HepG2 (cell line): ENCODE data around the gene PTGES. TPM values are rescaled to one million over a fixed set of nuclear protein-coding genes. Genes with fewer than 3 reads are reported as not detected.

ENCODE experiments used
- ARID5B ChIP-seq: IDR thresholded peaks from 2 replicates; pipeline ENCODE4 v1.4.0; 2020; ENCODE audit warnings: mild to moderate bottlenecking, missing genetic modification reagents
- ATF3 ChIP-seq: sonication (generic); formaldehyde crosslinking; IDR thresholded peaks from 2 replicates; pipeline ENCODE4 v1.4.0; 2020; ENCODE audit warnings: missing genetic modification reagents
- ATF4 ChIP-seq, 2 experiments: fragments of 450-650 bp in 1 of 2; sonication (generic) in 1 of 2; formaldehyde crosslinking; IDR thresholded peaks; 2 replicates each; pipeline versions ENCODE4 v1.5.0 to v1.8.0; 2020 to 2022; ENCODE audit warnings: mild to moderate bottlenecking in 1 of 2, missing genetic modification reagents in 1 of 2
- FOSL2 ChIP-seq: sonication (generic); formaldehyde crosslinking; IDR thresholded peaks from 2 replicates; pipeline ENCODE4 v1.4.0; 2020; ENCODE audit warnings: missing genetic modification reagents
- FOXA1 ChIP-seq, 2 experiments: fragments of 450-650 bp in 1 of 2; sonication (generic) in 1 of 2; formaldehyde crosslinking in 1 of 2; IDR thresholded peaks; 2 replicates each; pipeline versions ENCODE4 v1.4.0 to v1.6.1; 2016 to 2020; ENCODE audit warnings: missing genetic modification reagents in 1 of 2
- FOXA3 ChIP-seq: IDR thresholded peaks from 2 replicates; pipeline ENCODE4 v1.6.1; 2016; ENCODE audit warnings: missing genetic modification reagents, missing compliant biosample characterization
- FOXO1 ChIP-seq: sonication (generic); formaldehyde crosslinking; IDR thresholded peaks from 2 replicates; pipeline ENCODE4 v1.4.0; 2020; ENCODE audit warnings: missing genetic modification reagents
- FOXP1 ChIP-seq, 2 experiments: fragments of 450-650 bp in 1 of 2; IDR thresholded peaks; 2 replicates each; pipeline ENCODE4 v1.6.1; 2017 to 2018; ENCODE audit warnings: antibody characterized with exemption in 1 of 2
- IRF2 ChIP-seq: IDR thresholded peaks from 2 replicates; pipeline ENCODE4 v1.6.1; 2018; ENCODE audit warnings: missing genetic modification reagents, missing compliant biosample characterization
- NR2F1 ChIP-seq, 2 experiments: fragments of 450-650 bp in 1 of 2; formaldehyde crosslinking in 1 of 2; IDR thresholded peaks; 2 replicates each; pipeline versions ENCODE4 v1.5.0 to v1.6.1; 2016 to 2020; ENCODE audit warnings: mild to moderate bottlenecking in 1 of 2, missing compliant biosample characterization in 1 of 2, missing genetic modification reagents in 1 of 2, moderate library complexity in 1 of 2
- PHF21A ChIP-seq: sonication (generic); formaldehyde crosslinking; IDR thresholded peaks from 2 replicates; pipeline ENCODE4 v1.5.0; 2020; ENCODE audit warnings: mild to moderate bottlenecking, missing genetic modification reagents
- RARA ChIP-seq: IDR thresholded peaks from 2 replicates; pipeline ENCODE4 v1.6.1; 2016; ENCODE audit warnings: missing genetic modification reagents, missing compliant biosample characterization
- RFX3 ChIP-seq: IDR thresholded peaks from 2 replicates; pipeline ENCODE4 v1.6.1; 2016; ENCODE audit warnings: missing biosample characterization, missing genetic modification reagents
- RXRB ChIP-seq: IDR thresholded peaks from 2 replicates; pipeline ENCODE4 v1.6.1; 2016; ENCODE audit warnings: borderline replicate concordance, missing genetic modification reagents, missing compliant biosample characterization
- SOX13 ChIP-seq, 3 experiments: fragments of 450-650 bp in 1 of 3; sonication (generic) in 1 of 3; formaldehyde crosslinking in 1 of 3; IDR thresholded peaks in 2 of 3; conservative IDR thresholded peaks in 1 of 3; 2 replicates each; pipeline versions ENCODE4 v1.5.0 to v1.6.1; 2016 to 2020; ENCODE audit warnings: antibody characterized with exemption in 1 of 3, mild to moderate bottlenecking in 1 of 3, missing compliant biosample characterization in 1 of 3, missing genetic modification reagents in 1 of 3, moderate library complexity in 1 of 3
- U2AF1 ChIP-seq: fragments of 200-400 bp; formaldehyde crosslinking; optimal IDR thresholded peaks from 2 replicates; pipeline ENCODE3; 2017; ENCODE audit warnings: mild to moderate bottlenecking, low read depth, low read length
- ZFX ChIP-seq: sonication (generic); formaldehyde crosslinking; IDR thresholded peaks from 2 replicates; pipeline ENCODE4 v1.4.0; 2020; ENCODE audit warnings: mild to moderate bottlenecking, low read depth, missing genetic modification reagents, moderate library complexity
- ZGPAT ChIP-seq: IDR thresholded peaks from 2 replicates; pipeline ENCODE4 v1.6.1; 2016; ENCODE audit warnings: mild to moderate bottlenecking
- ZNF282 ChIP-seq: fragments of 450-650 bp; IDR thresholded peaks from 2 replicates; pipeline ENCODE4 v1.6.1; 2018; ENCODE audit not compliant: partially characterized antibody
- ZNF350 ChIP-seq: sonication (generic); formaldehyde crosslinking; IDR thresholded peaks from 2 replicates; pipeline ENCODE4 v1.4.0; 2020; ENCODE audit warnings: mild to moderate bottlenecking, low read depth, missing genetic modification reagents, borderline replicate concordance
- ZNF550 ChIP-seq: sonication (generic); formaldehyde crosslinking; IDR thresholded peaks from 2 replicates; pipeline ENCODE4 v1.4.0; 2020; ENCODE audit warnings: mild to moderate bottlenecking, missing genetic modification reagents, borderline replicate concordance
- polyA plus RNA-seq, 8 experiments: library from polyadenylated mRNA; depleted of rRNA in 3 of 8; stranded (reverse) in 7 of 8; unstranded in 1 of 8; fragments of >200 nt; fragmentation: Illumina TruSeq in 4 of 8; extraction: Trizol in 4 of 8; gene quantifications; 2 replicates each; pipeline versions ENCODE4 v1.2.1 to v1.2.3, GENCODE V29; 2011 to 2016; ENCODE audit warnings: low read depth in 4 of 8, missing spikeins in 1 of 8, mixed read lengths in 1 of 8; ENCODE audit not compliant: insufficient read depth in 1 of 8
- total RNA-seq, 5 experiments: library from RNA; depleted of rRNA; stranded (reverse); fragments of >200 nt; fragmentation: Illumina TruSeq; extraction: Trizol; gene quantifications; 2 replicates each; pipeline ENCODE4 v1.2.3, GENCODE V29; 2016; ENCODE audit warnings: low read depth in 1 of 5

PTGES gene
- total and polyA plus RNA-seq, 2 of the 13 experiments (the other 11 are each of a cell fraction or from before 2014, with no cell fraction given), result 0.07 TPM; not detected in 1

- TF ChIP-seq ZNF282 (no peak), ZNF350 (CRISPR knock-in tag) (no peak), SOX13 (IDR thresholded peaks at IDR 0.05) (no peak), SOX13 (CRISPR knock-in tag; conservative IDR thresholded peaks at IDR 0.05 in 1 of 2, IDR thresholded peaks at IDR 0.05 in 1 of 2) (peak in 1 of 2 experiments; percentile 54; a peak in 1 of 4 replicates), U2AF1 (no peak), RFX3 (CRISPR knock-in tag) (no peak), FOXO1 (CRISPR knock-in tag) (peak; percentile 20; the same call in 1 of the 2 replicates), RXRB (CRISPR knock-in tag) (0 out of 2 replicates have a peak, but pooled peaks have one; percentile 20), ARID5B (CRISPR knock-in tag) (peak; percentile 59), IRF2 (CRISPR knock-in tag) (0 out of 2 replicates have a peak, but pooled peaks have one; percentile 6), RARA (CRISPR knock-in tag) (peak; percentile 61), ZFX (CRISPR knock-in tag) (no peak), FOSL2 (CRISPR knock-in tag) (peak; percentile 47), ZNF550 (no peak), FOXA3 (peak; percentile 36; the same call in 1 of the 2 replicates), FOXA1 (IDR thresholded peaks at IDR 0.05) (no peak), FOXA1 (CRISPR knock-in tag; IDR thresholded peaks at IDR 0.05) (peak; percentile 26; the same call in 1 of the 2 replicates), ATF3 (CRISPR knock-in tag) (peak; percentile 32; the same call in 1 of the 2 replicates), ZGPAT (CRISPR knock-in tag) (peak; percentile 28; the same call in 1 of the 2 replicates), PHF21A (CRISPR knock-in tag) (peak; percentile 43; the same call in 1 of the 2 replicates), NR2F1 (CRISPR knock-in tag; IDR thresholded peaks at IDR 0.05) (peak in 1 of 2 experiments; percentile 46; a peak in 1 of 4 replicates), FOXP1 (IDR thresholded peaks at IDR 0.05) (no peak), FOXP1 (CRISPR knock-in tag; IDR thresholded peaks at IDR 0.05) (peak; percentile 74), ATF4 (CRISPR knock-in tag; IDR thresholded peaks at IDR 0.05) (0 out of 4 replicates have a peak, but pooled peaks of 1 of the 2 experiments have one; percentile 32)
Measured at GRCh38 chr9:129773262-129774048, 20.6 kb upstream of the PTGES start (continued).
